ENCODE measurements around the gene CXXC5.

The CXXC5 gene

GRCh38 chr5:139680368-139681111 is 32.4 kb downstream of the CXXC5 start:
- DNase-seq (ENCODE audit: low read depth in 3 of 3), result no peak

GRCh38 chr5:139681112-139681458 is 32.9 kb downstream of the CXXC5 start:
- DNase-seq (ENCODE audit: low read depth in 3 of 3), result no peak

GRCh38 chr5:139681466-139681865 is 33.3 kb downstream of the CXXC5 start:
- DNase-seq (ENCODE audit: low read depth in 3 of 3), result no peak

GRCh38 chr5:139682016-139682975 is 34.1 kb downstream of the CXXC5 start:
- DNase-seq (ENCODE audit: low read depth in 3 of 3), result no peak

- DNase-seq (ENCODE audit: low read depth in 3 of 3), result no peak
Measured at GRCh38 chr5:139683295-139684271, 35.4 kb downstream of the CXXC5 start.

- DNase-seq (ENCODE audit: low read depth in 3 of 3), result no peak
Measured at GRCh38 chr5:139684350-139684880, 36.3 kb downstream of the CXXC5 start.

- no peak for DNase-seq (ENCODE audit: low read depth in 3 of 3)
Measured at GRCh38 chr5:139684881-139685749, 37.0 kb downstream of the CXXC5 start.

GRCh38 chr5:139685886-139686285 is 37.7 kb downstream of the CXXC5 start:
- no peak for DNase-seq (ENCODE audit: low read depth in 3 of 3)

GRCh38 chr5:139686356-139686705 is 38.2 kb downstream of the CXXC5 start:
- no peak for DNase-seq (ENCODE audit: low read depth in 3 of 3)

GRCh38 chr5:139686706-139687441 is 38.7 kb downstream of the CXXC5 start:
- no peak for DNase-seq (ENCODE audit: low read depth in 3 of 3)

GRCh38 chr5:139687656-139688055 is 39.5 kb downstream of the CXXC5 start:
- DNase-seq (ENCODE audit: low read depth in 3 of 3), result no peak

- DNase-seq (ENCODE audit: low read depth in 3 of 3), result no peak
Measured at GRCh38 chr5:139688088-139688702, 40.0 kb downstream of the CXXC5 start.

- DNase-seq (ENCODE audit: low read depth in 3 of 3), result no peak
Measured at GRCh38 chr5:139688751-139689372, 40.7 kb downstream of the CXXC5 start.

GRCh38 chr5:139689631-139690063 is 41.5 kb downstream of the CXXC5 start:
- DNase-seq (ENCODE audit: low read depth in 3 of 3), result no peak

GRCh38 chr5:139690064-139690802 is 42.1 kb downstream of the CXXC5 start:
- no peak for DNase-seq (ENCODE audit: low read depth in 3 of 3)

- DNase-seq (ENCODE audit: low read depth in 3 of 3), result no peak
Measured at GRCh38 chr5:139690803-139691629, 42.9 kb downstream of the CXXC5 start.

GRCh38 chr5:139692148-139692547 is 44.0 kb downstream of the CXXC5 start:
- DNase-seq (ENCODE audit: low read depth in 3 of 3), result no peak

Data from stimulated activated CD4-positive, alpha-beta T cell treated with anti-CD3 and anti-CD28 coated beads, TNF-alpha, amount 100 ng/mL, for 24 hours (primary cell).